ENCODE results near the gene CYTH2. TPM values are rescaled to one million over a fixed set of nuclear protein-coding genes. Genes with fewer than 3 reads are reported as not detected.

The CYTH2 gene
- total and polyA plus RNA-seq, 2 experiments from 2014 or later = 41.1 to 60.4 TPM

DNA sequence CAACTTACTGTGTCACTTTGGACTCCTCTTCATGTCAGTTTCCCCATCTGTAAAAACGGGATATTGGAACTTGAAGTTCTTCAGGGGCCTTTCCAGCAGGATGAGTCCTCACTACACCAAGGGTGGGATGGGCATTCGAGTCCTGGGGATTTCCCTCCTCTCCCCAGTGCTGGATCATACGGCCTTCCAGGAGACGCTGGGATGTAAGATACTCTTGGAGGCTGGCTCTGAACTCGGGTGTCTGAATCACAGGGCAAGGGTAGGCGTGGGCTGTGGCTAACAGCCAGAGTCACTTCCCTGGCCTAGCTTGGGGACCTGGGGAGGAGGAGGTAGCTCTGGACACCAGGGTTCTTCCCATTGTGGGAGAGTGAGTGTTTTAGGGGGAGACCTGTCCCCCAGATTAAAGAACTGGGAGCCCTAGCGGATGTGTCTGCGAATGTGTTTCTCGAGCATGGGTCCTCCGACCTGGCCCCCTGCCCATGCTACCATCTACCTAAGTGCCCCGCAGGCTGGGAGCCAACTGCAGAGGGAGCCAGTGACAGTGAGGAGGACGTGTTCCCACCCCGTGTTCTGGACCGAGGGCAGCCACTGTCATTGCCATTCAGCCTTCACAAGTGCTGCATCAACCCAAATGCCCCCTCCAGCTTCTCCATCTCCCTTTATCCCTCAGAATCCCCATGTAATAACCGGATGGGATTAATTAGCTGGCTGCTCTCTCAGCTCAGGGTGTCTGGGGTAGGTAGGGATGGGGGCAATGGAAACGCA lies 2.4 kb upstream of the CYTH2 start (continued):
- TF ChIP-seq, protein P1, sequence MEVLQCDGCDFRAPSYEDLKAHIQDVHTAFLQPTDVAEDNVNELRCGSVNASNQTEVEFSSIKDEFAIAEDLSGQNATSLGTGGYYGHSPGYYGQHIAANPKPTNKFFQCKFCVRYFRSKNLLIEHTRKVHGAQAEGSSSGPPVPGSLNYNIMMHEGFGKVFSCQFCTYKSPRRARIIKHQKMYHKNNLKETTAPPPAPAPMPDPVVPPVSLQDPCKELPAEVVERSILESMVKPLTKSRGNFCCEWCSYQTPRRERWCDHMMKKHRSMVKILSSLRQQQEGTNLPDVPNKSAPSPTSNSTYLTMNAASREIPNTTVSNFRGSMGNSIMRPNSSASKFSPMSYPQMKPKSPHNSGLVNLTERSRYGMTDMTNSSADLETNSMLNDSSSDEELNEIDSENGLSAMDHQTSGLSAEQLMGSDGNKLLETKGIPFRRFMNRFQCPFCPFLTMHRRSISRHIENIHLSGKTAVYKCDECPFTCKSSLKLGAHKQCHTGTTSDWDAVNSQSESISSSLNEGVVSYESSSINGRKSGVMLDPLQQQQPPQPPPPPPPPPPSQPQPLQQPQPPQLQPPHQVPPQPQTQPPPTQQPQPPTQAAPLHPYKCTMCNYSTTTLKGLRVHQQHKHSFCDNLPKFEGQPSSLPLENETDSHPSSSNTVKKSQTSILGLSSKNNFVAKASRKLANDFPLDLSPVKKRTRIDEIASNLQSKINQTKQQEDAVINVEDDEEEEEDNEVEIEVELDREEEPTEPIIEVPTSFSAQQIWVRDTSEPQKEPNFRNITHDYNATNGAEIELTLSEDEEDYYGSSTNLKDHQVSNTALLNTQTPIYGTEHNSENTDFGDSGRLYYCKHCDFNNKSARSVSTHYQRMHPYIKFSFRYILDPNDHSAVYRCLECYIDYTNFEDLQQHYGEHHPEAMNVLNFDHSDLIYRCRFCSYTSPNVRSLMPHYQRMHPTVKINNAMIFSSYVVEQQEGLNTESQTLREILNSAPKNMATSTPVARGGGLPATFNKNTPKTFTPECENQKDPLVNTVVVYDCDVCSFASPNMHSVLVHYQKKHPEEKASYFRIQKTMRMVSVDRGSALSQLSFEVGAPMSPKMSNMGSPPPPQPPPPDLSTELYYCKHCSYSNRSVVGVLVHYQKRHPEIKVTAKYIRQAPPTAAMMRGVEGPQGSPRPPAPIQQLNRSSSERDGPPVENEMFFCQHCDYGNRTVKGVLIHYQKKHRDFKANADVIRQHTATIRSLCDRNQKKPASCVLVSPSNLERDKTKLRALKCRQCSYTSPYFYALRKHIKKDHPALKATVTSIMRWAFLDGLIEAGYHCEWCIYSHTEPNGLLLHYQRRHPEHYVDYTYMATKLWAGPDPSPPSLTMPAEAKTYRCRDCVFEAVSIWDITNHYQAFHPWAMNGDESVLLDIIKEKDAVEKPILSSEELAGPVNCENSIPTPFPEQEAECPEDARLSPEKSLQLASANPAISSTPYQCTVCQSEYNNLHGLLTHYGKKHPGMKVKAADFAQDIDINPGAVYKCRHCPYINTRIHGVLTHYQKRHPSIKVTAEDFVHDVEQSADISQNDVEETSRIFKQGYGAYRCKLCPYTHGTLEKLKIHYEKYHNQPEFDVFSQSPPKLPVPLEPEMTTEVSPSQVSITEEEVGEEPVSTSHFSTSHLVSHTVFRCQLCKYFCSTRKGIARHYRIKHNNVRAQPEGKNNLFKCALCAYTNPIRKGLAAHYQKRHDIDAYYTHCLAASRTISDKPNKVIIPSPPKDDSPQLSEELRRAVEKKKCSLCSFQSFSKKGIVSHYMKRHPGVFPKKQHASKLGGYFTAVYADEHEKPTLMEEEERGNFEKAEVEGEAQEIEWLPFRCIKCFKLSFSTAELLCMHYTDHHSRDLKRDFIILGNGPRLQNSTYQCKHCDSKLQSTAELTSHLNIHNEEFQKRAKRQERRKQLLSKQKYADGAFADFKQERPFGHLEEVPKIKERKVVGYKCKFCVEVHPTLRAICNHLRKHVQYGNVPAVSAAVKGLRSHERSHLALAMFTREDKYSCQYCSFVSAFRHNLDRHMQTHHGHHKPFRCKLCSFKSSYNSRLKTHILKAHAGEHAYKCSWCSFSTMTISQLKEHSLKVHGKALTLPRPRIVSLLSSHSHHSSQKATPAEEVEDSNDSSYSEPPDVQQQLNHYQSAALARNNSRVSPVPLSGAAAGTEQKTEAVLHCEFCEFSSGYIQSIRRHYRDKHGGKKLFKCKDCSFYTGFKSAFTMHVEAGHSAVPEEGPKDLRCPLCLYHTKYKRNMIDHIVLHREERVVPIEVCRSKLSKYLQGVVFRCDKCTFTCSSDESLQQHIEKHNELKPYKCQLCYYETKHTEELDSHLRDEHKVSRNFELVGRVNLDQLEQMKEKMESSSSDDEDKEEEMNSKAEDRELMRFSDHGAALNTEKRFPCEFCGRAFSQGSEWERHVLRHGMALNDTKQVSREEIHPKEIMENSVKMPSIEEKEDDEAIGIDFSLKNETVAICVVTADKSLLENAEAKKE (CRISPR knock-in tag; IDR thresholded peaks at IDR 0.05) = no peak
- no peak for TF ChIP-seq EZH2 (IDR thresholded peaks at IDR 0.05; ENCODE audit: low read depth, unreplicated experiment)

DNA sequence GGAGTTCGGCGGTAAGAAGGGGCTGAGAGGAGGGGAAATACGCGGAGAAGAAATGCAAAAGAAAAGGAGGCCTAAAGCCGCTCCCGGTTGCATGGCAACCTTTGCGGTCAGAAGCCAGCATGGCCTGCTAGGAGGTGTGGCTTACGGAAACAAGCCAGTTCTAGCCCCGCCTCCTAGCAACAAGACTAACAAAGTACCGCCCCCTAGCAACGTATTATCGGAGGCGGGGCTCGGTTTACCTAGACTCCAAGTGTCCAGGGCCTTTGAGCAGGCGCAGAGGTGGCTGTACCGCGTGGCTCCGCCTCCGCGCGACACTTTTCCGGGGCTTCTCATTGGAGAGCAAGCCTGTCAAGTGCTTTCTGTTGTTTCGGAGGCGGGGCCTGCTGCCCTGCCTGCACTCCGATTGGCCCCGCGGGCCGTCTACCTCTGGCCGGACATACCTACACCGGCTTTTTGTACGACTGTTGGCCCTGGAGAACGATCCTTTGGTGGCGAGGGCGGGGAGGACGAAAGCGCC lies 339 bp upstream of the CYTH2 start:
- peaks cover 8% of the 10 kb centered on the region; the same call in 1 of the 2 replicates for H3K9me2 ChIP-seq (ENCODE audit: insufficient read depth)
- peaks cover 11% of the 10 kb centered on the region for H4K20me1 ChIP-seq (replicated peaks; ENCODE audit: insufficient read depth)
- peak; percentile 100 for DNase-seq (ENCODE audit: low spot score)
- ATAC-seq = peak; percentile 90
- Mint-ChIP-seq H3K36me3 (ENCODE audit: low read depth) (peaks cover 39% of the 10 kb centered on the region), H3K27me3 (ENCODE audit: insufficient read depth, low read depth, poor library complexity) (peaks cover 21% of the 10 kb centered on the region), H3K4me1 (peaks cover 12% of the 10 kb centered on the region), H3K9me3 (peaks cover 2% of the 10 kb centered on the region; the same call in 1 of the 3 replicates), H3K4me3 (peak overlapping the region; percentile 90), H3K27ac (peak overlapping the region; percentile 98)
- H3K27ac ChIP-seq (ENCODE audit: low read depth) = peak overlapping the region; percentile 91; the same call in 1 of the 2 replicates
- H3K79me2 ChIP-seq (replicated peaks; ENCODE audit: insufficient read depth) = peaks cover 13% of the 10 kb centered on the region
- H3K4me1 ChIP-seq (ENCODE audit: insufficient read depth) = peaks cover 8% of the 10 kb centered on the region; the same call in 1 of the 2 replicates
- H3K4me2 ChIP-seq = peak overlapping the region; percentile 90
- H3F3A ChIP-seq (replicated peaks; ENCODE audit: low read depth) = peaks cover 18% of the 10 kb centered on the region; the same call in 1 of the 2 replicates
- peak; percentile 89 for TF ChIP-seq CREB1 (CRISPR knock-in tag; IDR thresholded peaks at IDR 0.05; ENCODE audit: low read depth)
- TF ChIP-seq STAT1 (IDR thresholded peaks at IDR 0.05; ENCODE audit: unreplicated experiment) = no peak
- no peak for TF ChIP-seq POLR2AphosphoS5 (IDR thresholded peaks at IDR 0.05; ENCODE audit: low read depth)
- no peak overlapping the region for H2AFZ ChIP-seq
- peaks cover 27% of the 10 kb centered on the region for H3K36me3 ChIP-seq (ENCODE audit: insufficient read depth)
- peak overlapping the region; percentile 79 for H3K4me3 ChIP-seq
- H3K27me3 ChIP-seq (ENCODE audit: insufficient read depth) = no peaks in the 10 kb centered on the region

Data from GM23338 (cell line).